Measurements from ENCODE around the gene GPR26. TPM values are rescaled to one million over a fixed set of nuclear protein-coding genes. Genes with fewer than 3 reads are reported as not detected.

Gene GPR26
- total RNA-seq, 1 experiment from 2014 or later: 0.07 TPM

- Histone ChIP-seq H3K27ac (ENCODE audit: insufficient read length, low read depth, low read length) (no peak overlapping the region), H3K4me1 (ENCODE audit: insufficient read depth, low read length) (no peaks in the 10 kb centered on the region), H2BK15ac (ENCODE audit: low read depth, low read length) (no peak overlapping the region), H3K14ac (ENCODE audit: insufficient read depth, low read length) (no peak overlapping the region), H3K79me1 (ENCODE audit: insufficient read depth, low read depth, low read length, poor library complexity, severe bottlenecking) (no peaks in the 10 kb centered on the region), H3K9me3 (ENCODE audit: control insufficient read depth, low read depth, low read length) (no peaks in the 10 kb centered on the region), H3K79me2 (ENCODE audit: insufficient read depth, low read length) (no peaks in the 10 kb centered on the region; the same call in 1 of the 2 replicates), H2BK5ac (ENCODE audit: insufficient read length, low read length) (no peak overlapping the region), H3K4me2 (ENCODE audit: insufficient read depth, insufficient read length, low read length) (no peak overlapping the region), H3K9ac (ENCODE audit: extremely low read depth, insufficient read length, low read length) (no peak overlapping the region), H3K23ac (ENCODE audit: insufficient read length, low read depth, low read length) (no peak overlapping the region), H3K23me2 (ENCODE audit: insufficient read length, low read depth, low read length, poor library complexity, severe bottlenecking) (no peaks in the 10 kb centered on the region), H2BK20ac (ENCODE audit: low read depth, low read length, poor library complexity, severe bottlenecking) (no peak overlapping the region), H4K20me1 (ENCODE audit: control insufficient read depth, insufficient read depth, insufficient read length) (no peaks in the 10 kb centered on the region), H4K8ac (replicated peaks; ENCODE audit: insufficient read length, low read depth, low read length) (no peak overlapping the region), H2BK120ac (ENCODE audit: low read depth, low read length, poor library complexity, severe bottlenecking) (no peak overlapping the region), H3K4ac (ENCODE audit: low read depth, low read length) (no peak overlapping the region), H4K91ac (ENCODE audit: insufficient read length, low read depth, low read length) (no peak overlapping the region), H3K18ac (ENCODE audit: insufficient read length, low read depth, low read length) (no peak overlapping the region), H3K56ac (ENCODE audit: insufficient read length, low read depth, low read length) (no peak overlapping the region), H2BK12ac (ENCODE audit: insufficient read length, low read depth, low read length) (no peak overlapping the region), H2AFZ (ENCODE audit: low read length) (no peak overlapping the region), H4K5ac (ENCODE audit: insufficient read length, low read depth, low read length) (no peak overlapping the region), H2AK5ac (ENCODE audit: insufficient read length, low read length) (no peak overlapping the region), H3T11ph (ENCODE audit: low read length) (no peak overlapping the region), H3K27me3 (ENCODE audit: insufficient read depth, low read length) (no peaks in the 10 kb centered on the region)
- Mint-ChIP-seq H3K9me3 (no peaks in the 10 kb centered on the region), H3K27ac (no peak overlapping the region), H3K27me3 (ENCODE audit: low read depth) (peaks cover 21% of the 10 kb centered on the region), H3K4me3 (no peak overlapping the region), H3K4me1 (peaks cover 7 to 13% of the 10 kb centered on the region in 2 experiments; a peak in 3 of 4 replicates), H3K36me3 (ENCODE audit: insufficient read depth in 1 of 3, low read depth in 3 of 3) (no peaks in the 10 kb centered on the region)
- TF ChIP-seq CTCF (conservative IDR thresholded peaks at IDR 0.05): peak; percentile 33; the same call in 2 of the 3 replicates
- WGBS (ENCODE audit: extremely low coverage, insufficient read length, low lambda C conversion rate): no CpG with 5 or more reads among the region's 6 CpGs
- no peak for DNase-seq
Observed at GRCh38 chr10:123703195-123703790, 37.1 kb downstream of the GPR26 start.

Measured in H9 (cell line).